Kidney (tissue), 14 donors: ENCODE measurements around the gene RNF113B. TPM values are rescaled to one million over a fixed set of nuclear protein-coding genes. Genes with fewer than 3 reads are reported as not detected.

Source experiments
- DNase-seq, 5 donors: peaks; one replicate each; pipeline ENCODE4 v3.0.0-alpha.2; 2013 to 2020
- FAIRE-seq: peaks from 2 replicates; lab custom pipeline; 2012; peaks lifted over from hg19 to GRCh38; lab: Jason Lieb, UNC
- H3K27ac ChIP-seq, 2 donors: one replicate each; pipeline ENCODE4 v1.7.0; 2013; ENCODE audit warnings: low read depth in 2 of 2, low read length in 2 of 2, inconsistent platforms in 1 of 2
- H3K27me3 ChIP-seq: one replicate; pipeline ENCODE4 v1.7.1; 2013; ENCODE audit warnings: low read length, inconsistent platforms; ENCODE audit not compliant: control insufficient read depth, insufficient read depth
- H3K36me3 ChIP-seq, 3 donors: one replicate each; pipeline versions ENCODE4 v1.7.0 to v1.7.1; 2013; ENCODE audit warnings: low read length in 3 of 3, control low read depth in 1 of 3, inconsistent platforms in 1 of 3; ENCODE audit not compliant: insufficient read depth in 3 of 3, control insufficient read depth in 2 of 3
- H3K4me1 ChIP-seq, 3 donors: one replicate each; pipeline versions ENCODE4 v1.7.0 to v1.7.1; 2013; ENCODE audit warnings: low read length in 3 of 3, inconsistent platforms in 1 of 3, low read depth in 1 of 3; ENCODE audit not compliant: control insufficient read depth in 2 of 3, insufficient read depth in 2 of 3
- H3K4me3 ChIP-seq, 3 donors: one replicate each; pipeline versions ENCODE4 v1.7.0 to v1.8.1; 2013; ENCODE audit warnings: low read length in 3 of 3, control low read depth in 1 of 3, inconsistent platforms in 1 of 3
- H3K9ac ChIP-seq, 3 donors: one replicate each; pipeline versions ENCODE4 v1.7.0 to v1.7.1; 2013; ENCODE audit warnings: low read length in 3 of 3, control low read depth in 1 of 3, inconsistent platforms in 1 of 3
- H3K9me3 ChIP-seq, 3 donors: one replicate each; pipeline versions ENCODE4 v1.7.0 to v1.7.1; 2013; ENCODE audit warnings: low read length in 3 of 3, control low read depth in 1 of 3, inconsistent platforms in 1 of 3; ENCODE audit not compliant: control insufficient read depth in 2 of 3, insufficient read depth in 1 of 3
- CTCF ChIP-seq: IDR thresholded peaks from 3 replicates; pipeline ENCODE4 v1.5.1; 2012; ENCODE audit warnings: mild to moderate bottlenecking, moderate library complexity, borderline replicate concordance; ENCODE audit not compliant: insufficient read depth; ENCODE audit errors: extremely low read depth
- intact Hi-C: fragments of 100-400 bp; cut with DNase I; formaldehyde crosslinking; loops from one replicate; pipeline ENCODE4 v1.11.1; 2022
- polyA plus RNA-seq: library from polyadenylated mRNA; stranded (reverse); fragments of 350-450 nt; fragmentation: Illumina TruSeq; extraction: RNeasy Lipid Tissue Mini Kit (QIAGEN cat#74804); gene quantifications from one replicate; pipeline ENCODE4 v1.2.3, GENCODE V29; 2014; ENCODE audit warnings: low read depth, low replicate concordance; ENCODE audit not compliant: insufficient read depth
- total RNA-seq: library from RNA; stranded (reverse); fragmentation: NEBNext Ultra II Directional; extraction: Animal tissue kit (Norgen Biotek cat#: 25700); gene quantifications from one replicate; pipeline ENCODE4 v1.2.1, GENCODE V29; 2021
- donor health status: control.
- donor health status: control.
- donor health status: control.
- donor health status: control.
- donor health status: control.
- donor health status: DM: yes; HTN: yes; CAD: no.
- donor health status: Normal renal cell carcinoma (clear cell type).

RNF113B gene
- total and polyA plus RNA-seq, 2 donors from 2014 or later: not detected

GRCh38 chr13:98173431-98174152 lies 3.5 kb downstream of the RNF113B start:
- no peaks in the 10 kb centered on the region for H3K27me3 ChIP-seq
- intact Hi-C loops: no loop called here
- peak overlapping the region in 1 of 3 donors; percentile 41 for H3K9ac ChIP-seq
- no peaks in the 10 kb centered on the region for H3K9me3 ChIP-seq
- H3K36me3 ChIP-seq: peaks cover 0 to 2% (median 0%) of the 10 kb centered on the region in 3 donors
- H3K4me1 ChIP-seq: peaks cover 20 to 52% (median 42%) of the 10 kb centered on the region in 3 donors
- H3K4me3 ChIP-seq: no peak overlapping the region
- TF ChIP-seq CTCF: no peak
- FAIRE-seq (no peak), DNase-seq (peak in 1 of 5 donors; percentile 67)
- H3K27ac ChIP-seq: peak overlapping the region; percentile 89 to 97

GRCh38 chr13:98172590-98173422 lies 4.3 kb downstream of the RNF113B start:
- H3K27ac ChIP-seq: peak overlapping the region; percentile 89 to 97
- DNase-seq: peak in 2 of 5 donors; percentile 53 to 66

GRCh38 chr13:98171900-98172589 lies 5.0 kb downstream of the RNF113B start:
- peak overlapping the region; percentile 89 to 97 for H3K27ac ChIP-seq
- peak overlapping the region in 2 of 3 donors; percentile 77 for H3K9ac ChIP-seq
- H3K36me3 ChIP-seq: peaks cover 0 to 2% (median 0%) of the 10 kb centered on the region in 3 donors
- peak overlapping the region in 2 of 3 donors; percentile 23 to 32 for H3K4me3 ChIP-seq
- no peak for FAIRE-seq
- no peaks in the 10 kb centered on the region for H3K9me3 ChIP-seq
- intact Hi-C loops: no loop called here
- TF ChIP-seq CTCF: no peak
- no peaks in the 10 kb centered on the region for H3K27me3 ChIP-seq
- peak in 2 of 5 donors; percentile 41 to 79 for DNase-seq
- H3K4me1 ChIP-seq: peaks cover 20 to 52% (median 42%) of the 10 kb centered on the region in 3 donors

More at GRCh38 chr13:98172590-98173422, 4.3 kb downstream of the RNF113B start:
- FAIRE-seq: no peak
- Histone ChIP-seq H3K9me3 (no peaks in the 10 kb centered on the region), H3K4me1 (peaks cover 20 to 52% (median 42%) of the 10 kb centered on the region in 3 donors), H3K4me3 (peak overlapping the region in 2 of 3 donors; percentile 20 to 32), H3K27me3 (no peaks in the 10 kb centered on the region), H3K36me3 (peaks cover 0 to 2% (median 0%) of the 10 kb centered on the region in 3 donors), H3K9ac (peak overlapping the region in 2 of 3 donors; percentile 77)
- no peak for TF ChIP-seq CTCF
- intact Hi-C loops: no loop called here
